Effector memory CD4-positive, alpha-beta T cell (primary cell): ENCODE data around the gene CHCHD3.

Source experiments
- DNase-seq, 3 donors: peaks; one replicate each; pipeline ENCODE4 v3.0.0-alpha.2; 2020
- H3K27ac ChIP-seq: 2 replicates; pipeline ENCODE4 v1.7.0; 2013; ENCODE audit warnings: mild to moderate bottlenecking, low read length, moderate library complexity; ENCODE audit not compliant: insufficient read depth, poor library complexity, severe bottlenecking
- H3K27me3 ChIP-seq: replicated peaks from 2 replicates; pipeline ENCODE4 v1.7.0; 2013; ENCODE audit warnings: mild to moderate bottlenecking, low read length; ENCODE audit not compliant: insufficient read depth, control insufficient read depth, poor library complexity, severe bottlenecking
- H3K36me3 ChIP-seq: 2 replicates; pipeline ENCODE4 v1.7.0; 2013; ENCODE audit warnings: mild to moderate bottlenecking, low read length, moderate library complexity; ENCODE audit not compliant: control insufficient read depth, insufficient read depth
- H3K4me1 ChIP-seq: 2 replicates; pipeline ENCODE4 v1.7.0; 2013; ENCODE audit warnings: low read length, mild to moderate bottlenecking; ENCODE audit not compliant: control insufficient read depth, insufficient read depth, poor library complexity, severe bottlenecking
- H3K4me3 ChIP-seq: 2 replicates; pipeline ENCODE4 v1.7.0; 2013; ENCODE audit warnings: low read length, low read depth, mild to moderate bottlenecking; ENCODE audit not compliant: insufficient read depth, poor library complexity, severe bottlenecking
- H3K9me3 ChIP-seq: 2 replicates; pipeline ENCODE4 v1.7.0; 2013; ENCODE audit warnings: mild to moderate bottlenecking, low read length, moderate library complexity; ENCODE audit not compliant: control insufficient read depth

Gene CHCHD3

GRCh38 chr7:133060004-133060403 lies 21.9 kb downstream of the CHCHD3 start:
- Histone ChIP-seq H3K4me3 (no peak overlapping the region), H3K36me3 (no peaks in the 10 kb centered on the region), H3K4me1 (no peaks in the 10 kb centered on the region), H3K27ac (no peak overlapping the region), H3K27me3 (no peaks in the 10 kb centered on the region), H3K9me3 (no peaks in the 10 kb centered on the region)
- DNase-seq, result no peak

- H3K4me3 ChIP-seq, result no peak overlapping the region
- H3K27me3 ChIP-seq, result no peaks in the 10 kb centered on the region
- no peak overlapping the region for H3K27ac ChIP-seq
- H3K4me1 ChIP-seq, result no peaks in the 10 kb centered on the region
- DNase-seq, result no peak
- H3K36me3 ChIP-seq, result no peaks in the 10 kb centered on the region
- no peaks in the 10 kb centered on the region for H3K9me3 ChIP-seq
Observed at GRCh38 chr7:133059263-133059662, 22.6 kb downstream of the CHCHD3 start.

GRCh38 chr7:133056370-133057238 lies 25.3 kb downstream of the CHCHD3 start:
- Histone ChIP-seq H3K4me1 (no peaks in the 10 kb centered on the region), H3K27ac (no peak overlapping the region), H3K4me3 (no peak overlapping the region), H3K36me3 (no peaks in the 10 kb centered on the region), H3K27me3 (no peaks in the 10 kb centered on the region), H3K9me3 (no peaks in the 10 kb centered on the region)
- DNase-seq, result no peak

- Histone ChIP-seq H3K36me3 (no peaks in the 10 kb centered on the region), H3K27ac (no peak overlapping the region), H3K4me1 (no peaks in the 10 kb centered on the region), H3K4me3 (no peak overlapping the region), H3K27me3 (no peaks in the 10 kb centered on the region), H3K9me3 (no peaks in the 10 kb centered on the region)
- DNase-seq, result no peak
Observed at GRCh38 chr7:133054162-133054840, 27.6 kb downstream of the CHCHD3 start.

GRCh38 chr7:133053321-133053891 lies 28.5 kb downstream of the CHCHD3 start:
- Histone ChIP-seq H3K36me3 (no peaks in the 10 kb centered on the region), H3K27me3 (no peaks in the 10 kb centered on the region), H3K4me1 (no peaks in the 10 kb centered on the region), H3K4me3 (no peak overlapping the region), H3K9me3 (no peaks in the 10 kb centered on the region), H3K27ac (no peak overlapping the region)
- no peak for DNase-seq

- Histone ChIP-seq H3K9me3 (no peaks in the 10 kb centered on the region), H3K27me3 (no peaks in the 10 kb centered on the region), H3K27ac (no peak overlapping the region), H3K4me3 (no peak overlapping the region), H3K36me3 (no peaks in the 10 kb centered on the region), H3K4me1 (no peaks in the 10 kb centered on the region)
- DNase-seq, result no peak
Observed at GRCh38 chr7:133052826-133053225, 29.1 kb downstream of the CHCHD3 start.

GRCh38 chr7:133052401-133052756 lies 29.5 kb downstream of the CHCHD3 start:
- Histone ChIP-seq H3K9me3 (no peaks in the 10 kb centered on the region), H3K27ac (no peak overlapping the region), H3K4me3 (no peak overlapping the region), H3K27me3 (no peaks in the 10 kb centered on the region), H3K4me1 (no peaks in the 10 kb centered on the region), H3K36me3 (no peaks in the 10 kb centered on the region)
- DNase-seq, result no peak

- H3K27ac ChIP-seq, result no peak overlapping the region
- no peaks in the 10 kb centered on the region for H3K9me3 ChIP-seq
- no peaks in the 10 kb centered on the region for H3K4me1 ChIP-seq
- no peaks in the 10 kb centered on the region for H3K27me3 ChIP-seq
- H3K36me3 ChIP-seq, result peaks cover 1% of the 10 kb centered on the region
- no peak for DNase-seq
- H3K4me3 ChIP-seq, result no peak overlapping the region
Observed at GRCh38 chr7:133051719-133052400, 30.0 kb downstream of the CHCHD3 start.

GRCh38 chr7:133051066-133051465 lies 30.8 kb downstream of the CHCHD3 start:
- no peaks in the 10 kb centered on the region for H3K27me3 ChIP-seq
- no peaks in the 10 kb centered on the region for H3K9me3 ChIP-seq
- no peak overlapping the region for H3K27ac ChIP-seq
- DNase-seq, result no peak
- peaks cover 3% of the 10 kb centered on the region for H3K36me3 ChIP-seq
- H3K4me3 ChIP-seq, result no peak overlapping the region
- no peaks in the 10 kb centered on the region for H3K4me1 ChIP-seq
